HG03175 (cell line): ENCODE measurements around the gene MEX3A.
"Not testable (repeated sequence)": the region's sequence is repeated elsewhere in the genome, so short reads cannot be mapped to it uniquely, and the experiment has no call there.

Experiments
- ATAC-seq: cut with Tn5 transposase; IDR thresholded peaks from one replicate; pipeline ENCODE4 v1.9.1; 2021; ENCODE audit warnings: mild to moderate bottlenecking, moderate library complexity; ENCODE audit not compliant: unreplicated experiment

Gene MEX3A

GRCh38 chr1:156082309-156083091 is at the start of gene MEX3A:
TSS of gene MEX3A (minus strand) at chr1:156082465. CDS start at chr1:156081998, 467 bp downstream.
- ATAC-seq = no peak

DNA sequence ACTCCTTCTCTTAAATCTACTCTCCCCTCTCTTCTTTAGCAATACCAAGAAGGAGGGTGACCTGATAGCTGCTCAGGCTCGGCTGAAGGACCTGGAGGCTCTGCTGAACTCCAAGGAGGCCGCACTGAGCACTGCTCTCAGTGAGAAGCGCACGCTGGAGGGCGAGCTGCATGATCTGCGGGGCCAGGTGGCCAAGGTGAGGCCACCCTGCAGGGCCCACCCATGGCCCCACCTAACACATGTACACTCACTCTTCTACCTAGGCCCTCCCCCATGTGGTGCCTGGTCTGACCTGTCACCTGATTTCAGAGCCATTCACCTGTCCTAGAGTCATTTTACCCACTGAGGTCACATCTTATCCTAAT is 48.3 kb upstream of the MEX3A start:
- ATAC-seq = no peak

DNA sequence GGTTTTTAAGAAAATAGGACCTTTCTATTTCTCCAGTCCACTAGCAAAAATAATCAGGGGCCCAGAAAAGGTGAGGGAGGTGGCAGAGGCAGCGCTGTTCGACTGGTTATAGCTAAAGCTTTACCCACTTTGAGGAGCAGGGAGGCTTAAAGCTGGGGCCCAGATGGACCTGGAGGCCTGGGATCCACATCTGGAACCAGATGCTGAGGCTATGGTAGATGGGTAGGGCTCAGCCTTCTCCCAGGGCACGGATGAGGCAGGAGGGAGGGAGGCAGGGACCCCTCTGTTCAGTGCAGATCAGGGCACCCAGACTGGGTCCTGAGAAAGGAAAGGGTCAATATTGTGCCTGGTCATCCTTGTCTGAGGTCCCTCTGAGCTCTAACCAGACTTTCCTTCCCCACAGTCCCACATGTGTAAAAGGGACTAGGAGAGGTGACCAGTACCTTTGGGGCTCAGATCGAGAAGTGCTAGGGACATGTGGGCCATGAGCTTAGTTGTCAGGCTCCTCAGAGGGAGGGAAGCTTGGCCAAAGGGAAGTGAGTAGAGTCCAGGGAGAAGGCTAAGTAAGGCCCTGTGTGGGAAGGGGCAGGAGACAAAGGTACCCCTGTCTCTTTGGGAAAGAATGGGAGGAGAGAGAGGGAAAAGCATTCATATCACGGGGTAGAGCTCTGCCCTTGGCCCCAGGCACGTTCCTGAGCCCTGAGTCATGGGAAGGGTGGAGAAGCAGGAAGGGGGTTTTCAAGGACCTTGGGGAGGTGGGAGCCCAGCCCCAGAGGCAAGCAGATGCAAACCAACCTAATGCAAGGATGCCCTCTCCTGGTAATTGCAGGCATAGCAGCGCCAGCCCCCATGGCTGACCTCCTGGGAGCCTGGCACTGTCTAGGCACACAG is 47.7 kb upstream of the MEX3A start:
- no peak for ATAC-seq

- ATAC-seq = no peak
Observed at GRCh38 chr1:156128654-156129597, 46.7 kb upstream of the MEX3A start.

DNA sequence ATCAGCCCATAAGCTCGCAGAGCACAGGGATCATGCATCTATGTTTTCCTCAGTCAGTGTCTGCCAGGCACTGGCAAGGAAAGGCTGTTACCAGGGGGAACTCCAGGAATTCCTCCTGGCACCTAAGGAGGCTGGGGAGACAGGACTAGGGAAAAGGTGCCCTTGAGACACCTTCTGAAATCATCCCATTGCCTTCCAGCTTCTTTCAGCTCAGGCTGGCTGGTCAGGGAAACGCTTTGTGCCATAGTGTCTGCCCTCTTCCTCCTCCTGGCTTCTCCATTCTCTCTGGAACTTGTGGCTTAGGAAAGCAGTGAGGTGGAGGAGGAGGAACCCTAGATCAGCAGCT is 46.0 kb upstream of the MEX3A start:
- no peak for ATAC-seq

DNA sequence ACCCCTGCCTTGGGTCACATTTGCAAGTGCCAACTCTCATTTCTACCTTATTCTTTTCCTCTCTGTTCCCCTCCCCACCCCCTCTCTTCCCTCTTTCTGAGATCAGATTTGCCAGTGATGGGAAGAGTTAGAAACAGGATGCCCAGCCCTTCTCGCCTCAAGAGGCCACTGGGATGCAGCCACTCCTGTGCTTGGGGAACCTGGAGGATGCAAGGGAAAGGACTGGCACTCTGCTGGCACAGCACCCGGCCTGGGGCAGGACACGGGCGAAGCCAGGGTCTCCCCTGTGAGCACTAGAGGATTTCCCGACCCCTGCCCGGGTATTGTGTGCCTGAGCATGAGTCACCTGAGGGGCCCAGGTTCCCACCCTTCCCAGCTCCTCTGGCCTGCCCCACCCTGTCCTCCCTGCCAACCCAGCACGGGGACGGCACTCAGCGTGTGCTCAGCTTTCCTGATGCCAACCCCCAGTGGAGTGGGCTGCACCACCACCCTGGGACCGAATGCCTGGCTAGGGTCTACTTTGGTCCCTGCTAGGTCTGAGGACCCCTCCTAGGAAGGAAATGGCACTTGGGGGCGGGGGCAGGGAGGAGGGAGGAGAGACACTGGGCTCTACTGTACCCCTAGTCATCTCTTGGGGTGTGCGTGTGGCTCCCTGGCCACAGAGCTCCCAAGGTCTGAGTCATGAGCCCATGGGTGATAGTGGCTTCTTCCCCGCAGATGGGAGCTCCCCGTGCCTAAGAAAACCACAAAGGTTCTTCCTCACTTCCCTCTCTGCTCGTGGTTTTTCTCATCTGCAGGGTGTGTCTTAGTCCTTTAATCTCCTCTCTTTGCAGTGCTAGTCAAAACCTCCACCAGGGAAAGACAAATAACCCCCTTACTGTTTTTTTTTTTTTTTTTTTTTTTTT is 44.6 kb upstream of the MEX3A start:
- ATAC-seq = no peak

DNA sequence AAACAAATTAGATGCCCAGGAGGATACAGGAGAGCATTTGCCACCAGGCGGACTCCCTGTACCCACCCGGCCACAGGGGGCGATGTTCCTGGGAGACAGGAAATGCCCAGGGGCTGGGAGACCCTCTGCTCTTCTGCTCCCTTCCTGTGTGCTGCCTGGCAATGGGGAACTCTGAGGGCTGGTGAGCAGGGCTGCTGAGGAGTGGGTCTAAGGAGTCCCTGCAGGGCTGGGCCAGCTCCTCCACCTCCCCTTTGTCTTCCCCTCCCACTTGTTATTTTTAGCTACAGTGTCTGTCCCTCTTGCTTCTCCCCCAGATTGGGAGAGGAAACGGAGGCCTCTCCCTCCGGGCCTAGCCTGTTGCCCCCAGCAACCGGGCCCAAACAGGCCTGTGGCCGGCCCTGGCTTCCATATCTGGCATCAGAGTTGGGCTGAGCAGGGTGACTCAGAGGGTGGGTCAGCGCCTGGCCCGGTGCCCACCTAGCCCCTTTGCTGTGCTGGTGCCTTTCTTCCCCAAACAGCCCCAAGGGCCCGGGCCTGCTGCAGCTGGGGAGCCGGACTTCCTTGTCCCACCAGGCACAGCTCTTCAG is 43.9 kb upstream of the MEX3A start:
- peak; percentile 46 for ATAC-seq

- not testable (repeated sequence) for ATAC-seq
Observed at GRCh38 chr1:156125544-156125943, 43.3 kb upstream of the MEX3A start.

GRCh38 chr1:156124557-156125483 is 42.6 kb upstream of the MEX3A start:
- no peak for ATAC-seq

- ATAC-seq = no peak
Observed at GRCh38 chr1:156123356-156124196, 41.3 kb upstream of the MEX3A start.

DNA sequence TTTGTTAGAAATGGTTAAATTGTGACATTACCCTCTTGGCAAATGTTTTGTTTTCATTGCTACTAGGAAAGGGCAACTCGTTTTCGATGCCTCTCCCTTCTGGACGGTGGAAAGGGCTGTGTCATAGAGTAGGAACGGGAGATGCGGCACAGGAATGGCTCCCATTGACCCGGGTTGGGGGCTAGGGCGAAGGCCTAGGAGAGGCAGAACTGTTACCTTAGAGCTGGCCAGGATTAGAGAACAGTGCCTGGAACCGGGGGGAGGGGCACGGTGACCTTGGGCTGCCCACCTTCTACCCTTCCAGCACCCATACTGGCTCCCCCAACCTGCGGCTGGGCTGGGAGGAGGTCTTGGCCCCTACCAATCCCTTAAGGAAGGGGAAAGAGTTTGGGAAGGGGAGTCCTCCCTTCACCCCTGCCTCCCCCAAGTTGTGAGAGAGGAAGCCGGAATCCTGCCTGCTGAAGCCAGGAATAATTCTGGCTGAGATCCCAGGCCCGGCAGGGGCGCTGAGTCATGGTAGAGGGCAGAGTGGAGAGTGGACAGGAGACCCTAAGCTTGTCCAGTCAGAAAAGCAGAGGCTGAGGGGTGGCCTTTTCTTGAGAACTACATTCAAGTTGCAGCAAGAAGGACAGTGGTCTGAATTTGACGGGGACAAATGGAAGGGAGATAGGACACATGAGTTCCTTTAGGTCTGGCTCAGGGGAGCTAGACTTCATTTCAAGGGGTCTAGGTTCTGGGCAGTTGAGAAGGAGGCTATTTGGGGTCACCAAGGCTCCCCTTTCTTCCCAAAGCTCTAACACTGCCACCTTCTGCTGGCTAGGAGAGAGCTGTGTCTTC is 40.5 kb upstream of the MEX3A start:
- ATAC-seq = no peak

GRCh38 chr1:156122086-156122485 is 39.8 kb upstream of the MEX3A start:
- no peak for ATAC-seq

DNA sequence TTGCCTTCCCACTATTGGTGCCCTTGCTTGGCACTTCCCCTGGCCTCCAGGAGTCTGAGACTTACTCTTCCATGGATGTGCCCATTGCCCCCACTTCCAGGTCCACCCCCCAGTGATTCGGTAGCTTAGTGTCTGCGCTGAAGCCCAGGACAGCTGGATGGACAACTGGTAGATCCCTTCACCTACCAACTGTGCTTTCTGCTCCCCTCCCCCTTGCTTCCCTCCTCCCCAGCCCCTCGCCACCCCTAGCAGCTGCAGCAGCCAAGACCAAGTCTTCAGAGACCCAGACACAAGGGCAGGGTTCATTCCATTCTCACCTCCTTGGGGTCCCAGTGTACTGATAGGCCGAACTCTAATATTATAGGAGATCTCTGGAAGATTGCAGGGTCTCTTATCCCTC is 39.2 kb upstream of the MEX3A start:
- ATAC-seq = no peak

DNA sequence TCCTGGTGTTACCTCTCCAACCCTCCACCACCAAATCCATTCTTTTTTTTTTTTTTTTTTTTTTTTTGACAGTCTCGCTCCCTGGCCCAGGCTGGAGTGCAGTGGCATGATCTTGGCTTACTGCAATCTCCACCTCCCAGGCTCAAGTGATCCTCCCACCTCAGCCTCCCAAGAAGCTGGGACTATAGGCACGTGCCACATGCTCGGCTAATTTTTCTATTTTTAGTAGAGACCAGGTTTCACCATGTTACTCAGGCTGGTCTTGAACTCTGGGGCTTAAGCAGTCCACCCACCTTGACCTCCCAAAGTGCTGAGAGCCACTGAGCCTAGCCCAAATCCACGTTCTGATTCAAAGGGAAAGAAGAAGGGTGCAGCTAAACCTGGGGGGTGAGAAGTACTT is 38.7 kb upstream of the MEX3A start:
- not testable (repeated sequence) for ATAC-seq

DNA sequence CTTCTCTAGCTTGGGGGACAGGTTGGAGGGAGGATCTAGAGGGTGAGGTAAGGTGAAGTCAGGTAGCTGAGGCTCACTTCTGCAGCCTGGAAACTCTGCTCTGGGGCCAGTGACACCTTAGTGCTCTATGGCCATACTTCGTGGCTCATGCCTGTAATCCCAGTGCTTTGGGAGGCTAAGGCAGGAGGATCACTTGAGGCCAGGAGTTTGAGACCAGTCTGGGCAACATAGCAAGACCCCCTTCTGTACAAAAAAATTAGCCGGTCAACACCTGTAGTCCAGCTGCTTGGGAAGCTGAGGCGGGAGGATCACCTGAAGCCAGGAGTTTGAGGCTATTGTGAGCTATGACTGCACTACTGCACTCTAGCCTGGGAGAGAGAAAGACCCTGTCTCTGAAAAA is 38.1 kb upstream of the MEX3A start:
- ATAC-seq = no peak

GRCh38 chr1:156119503-156120209 is 37.4 kb upstream of the MEX3A start:
- no peak for ATAC-seq
